Measurements from ENCODE around the gene TNFAIP1. TPM values are rescaled to one million over a fixed set of nuclear protein-coding genes. Genes with fewer than 3 reads are reported as not detected.

Gene TNFAIP1
- total and polyA plus RNA-seq, 8 donors = 1.7 to 50.4 (median 20.3) TPM

GRCh38 chr17:28317966-28318758 lies 17.4 kb upstream of the TNFAIP1 start:
- 13 to 17% (median 14%) methylated on average over 33 to 40 of the region's 40 CpGs for WGBS, 5 donors
- TF ChIP-seq POLR2A (IDR thresholded peaks at IDR 0.05) (no peak), CTCF (IDR thresholded peaks at IDR 0.05) (no peak), EP300 (IDR thresholded peaks at IDR 0.05) (no peak), POLR2AphosphoS5 (IDR thresholded peaks at IDR 0.05) (no peak)
- Histone ChIP-seq H3K4me1 (peaks cover 13 to 49% (median 23%) of the 10 kb centered on the region in 4 donors), H3K36me3 (no peaks in the 10 kb centered on the region), H3K27me3 (no peaks in the 10 kb centered on the region), H3K9me3 (no peaks in the 10 kb centered on the region), H3K27ac (peak overlapping the region; percentile 84 to 90 (median 87)), H3K4me3 (peak overlapping the region; percentile 59 to 87 (median 74))
- intact Hi-C loops (cut with DNase I; ENCODE audit: low total_unique reads) = no loop called here
- DNase-seq = peak in 1 of 2 donors; percentile 36

- peak; percentile 98 for DNase-seq
- peak within 1 kb of the TSS; percentile 59 to 87 (median 74) for H3K4me3 ChIP-seq
- H3K27me3 ChIP-seq = no peaks in the 10 kb centered on the region
- WGBS, 5 donors = 0 to 1% (median 0%) methylated on average over 24 to 72 of the region's 72 CpGs
- peak within 1 kb of the TSS; percentile 84 to 90 (median 87) for H3K27ac ChIP-seq
- TF ChIP-seq EP300 (IDR thresholded peaks at IDR 0.05) (no peak), POLR2A (IDR thresholded peaks at IDR 0.05) (peak in 1 of 4 donors; percentile 12), POLR2AphosphoS5 (IDR thresholded peaks at IDR 0.05) (peak; percentile 49 to 83 (median 63)), CTCF (IDR thresholded peaks at IDR 0.05) (peak in 1 of 7 experiments; percentile 31)
- H3K4me1 ChIP-seq = peaks cover 13 to 57% (median 23%) of the 10 kb centered on the region in 4 donors
- intact Hi-C loops (cut with DNase I; ENCODE audit: low total_unique reads) = no loop called here
- H3K36me3 ChIP-seq = no peaks in the 10 kb centered on the region
- H3K9me3 ChIP-seq = no peaks in the 10 kb centered on the region
Measured at GRCh38 chr17:28318759-28319597, 16.6 kb upstream of the TNFAIP1 start, which contains the start of gene TMEM97. TMEM97 (plus strand) TSS chr17:28319200; CDS start chr17:28319240, 40 bp downstream.

GRCh38 chr17:28319598-28319935 lies 16.0 kb upstream of the TNFAIP1 start:
- Histone ChIP-seq H3K4me3 (peak overlapping the region; percentile 59 to 87 (median 74)), H3K36me3 (no peaks in the 10 kb centered on the region), H3K27ac (peak overlapping the region; percentile 84 to 90 (median 87)), H3K4me1 (peaks cover 15 to 63% (median 25%) of the 10 kb centered on the region in 4 donors), H3K9me3 (no peaks in the 10 kb centered on the region), H3K27me3 (no peaks in the 10 kb centered on the region)
- no peak for TF ChIP-seq POLR2AphosphoS5 (IDR thresholded peaks at IDR 0.05)
- no peak for TF ChIP-seq CTCF (IDR thresholded peaks at IDR 0.05)
- no peak for TF ChIP-seq EP300 (IDR thresholded peaks at IDR 0.05)
- TF ChIP-seq POLR2A (IDR thresholded peaks at IDR 0.05) = no peak
- 1 to 3% (median 1%) methylated on average over 7 of the region's 7 CpGs for WGBS, 5 donors
- intact Hi-C loops (cut with DNase I; ENCODE audit: low total_unique reads) = no loop called here
- no peak for DNase-seq
